KG1 (cell line): ENCODE results near the gene PTTG2.

Source experiments
- DNase-seq: peaks from one replicate; lab custom pipeline; 2025; lab: John Stamatoyannopoulos, UW

The PTTG2 gene

DNA sequence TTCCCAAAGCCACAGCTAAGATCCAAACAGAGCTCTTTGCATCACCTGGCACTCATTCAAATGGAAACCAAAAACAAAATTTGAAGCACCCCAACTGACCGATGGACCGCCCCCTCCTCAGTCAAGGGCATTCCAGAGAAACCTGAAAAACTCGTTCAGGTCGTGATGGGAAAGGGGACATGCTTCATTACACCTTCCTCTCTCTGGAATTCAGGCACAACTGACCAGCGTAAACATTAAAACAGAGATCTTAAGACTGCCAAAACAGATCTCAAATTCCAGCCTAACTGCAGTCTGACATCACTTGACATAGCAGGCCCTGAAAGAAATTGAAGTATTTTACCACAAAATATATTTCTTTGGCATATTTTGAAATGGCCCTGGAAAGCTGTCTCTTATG lies 28.5 kb downstream of the PTTG2 start:
- DNase-seq, result no peak

DNA sequence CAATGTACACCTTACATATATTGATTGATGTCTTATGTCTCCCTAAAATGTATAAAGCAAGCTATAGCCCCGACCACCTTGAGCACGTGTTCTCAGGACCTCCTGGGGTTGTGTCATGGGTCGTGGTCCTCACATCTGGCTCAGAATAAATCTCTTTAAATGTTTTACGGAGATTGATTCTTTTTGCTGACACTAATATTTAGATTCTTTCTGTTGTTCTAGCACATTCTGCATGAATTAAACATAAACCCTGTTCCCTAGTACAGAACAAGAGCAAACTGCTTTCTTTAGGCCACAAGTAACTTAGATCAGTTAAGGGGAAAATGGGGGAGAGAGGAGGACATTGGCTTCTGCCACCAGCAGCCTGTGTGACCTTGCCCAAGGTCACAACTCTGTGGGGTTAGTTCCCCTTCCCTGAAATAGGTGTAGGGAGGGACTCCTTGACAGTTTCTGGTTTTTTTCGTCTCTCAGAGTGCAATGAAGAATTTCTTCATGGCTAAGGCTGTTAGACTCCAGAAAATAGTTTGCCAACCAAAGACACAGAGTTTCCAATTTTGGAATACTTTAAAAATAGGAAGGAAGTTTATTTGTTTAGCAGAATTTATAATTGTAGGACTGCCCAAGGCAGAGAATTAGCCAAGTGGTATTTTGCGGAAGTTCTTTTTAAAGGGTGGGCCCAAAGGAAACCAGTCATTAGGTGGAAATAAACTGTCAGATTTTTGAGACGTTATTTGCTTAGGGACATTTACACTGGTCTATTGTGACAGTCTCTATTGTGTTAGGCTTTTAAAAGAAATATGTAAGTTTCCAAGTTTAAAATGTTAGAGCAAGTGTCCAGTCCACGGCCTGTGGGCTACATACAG lies 29.4 kb downstream of the PTTG2 start:
- DNase-seq, result peak; percentile 34

DNA sequence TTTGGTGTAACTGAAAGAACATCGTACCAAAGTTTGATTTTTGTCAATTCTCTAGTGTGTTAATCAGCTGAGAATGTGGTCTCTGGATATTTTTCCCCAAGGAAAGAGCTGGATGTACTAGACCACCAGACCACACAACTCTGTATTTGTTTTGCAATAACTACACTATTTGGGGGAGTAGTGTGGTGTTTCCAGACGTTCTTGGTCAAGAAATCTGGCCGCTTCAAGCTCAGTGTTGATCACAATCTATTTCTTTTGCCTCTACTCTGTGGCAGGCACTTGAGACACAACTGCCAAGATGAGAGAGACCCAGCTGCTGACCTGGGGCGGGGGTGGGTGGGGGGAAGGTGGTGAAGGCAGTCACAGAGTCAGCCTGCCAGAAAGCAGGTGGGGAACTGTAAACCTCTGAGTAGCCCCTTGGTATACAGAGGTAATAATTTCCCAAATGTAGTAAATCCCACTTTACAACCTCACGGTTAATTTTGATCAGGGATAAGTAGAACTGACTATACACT lies 30.6 kb downstream of the PTTG2 start:
- no peak for DNase-seq

DNA sequence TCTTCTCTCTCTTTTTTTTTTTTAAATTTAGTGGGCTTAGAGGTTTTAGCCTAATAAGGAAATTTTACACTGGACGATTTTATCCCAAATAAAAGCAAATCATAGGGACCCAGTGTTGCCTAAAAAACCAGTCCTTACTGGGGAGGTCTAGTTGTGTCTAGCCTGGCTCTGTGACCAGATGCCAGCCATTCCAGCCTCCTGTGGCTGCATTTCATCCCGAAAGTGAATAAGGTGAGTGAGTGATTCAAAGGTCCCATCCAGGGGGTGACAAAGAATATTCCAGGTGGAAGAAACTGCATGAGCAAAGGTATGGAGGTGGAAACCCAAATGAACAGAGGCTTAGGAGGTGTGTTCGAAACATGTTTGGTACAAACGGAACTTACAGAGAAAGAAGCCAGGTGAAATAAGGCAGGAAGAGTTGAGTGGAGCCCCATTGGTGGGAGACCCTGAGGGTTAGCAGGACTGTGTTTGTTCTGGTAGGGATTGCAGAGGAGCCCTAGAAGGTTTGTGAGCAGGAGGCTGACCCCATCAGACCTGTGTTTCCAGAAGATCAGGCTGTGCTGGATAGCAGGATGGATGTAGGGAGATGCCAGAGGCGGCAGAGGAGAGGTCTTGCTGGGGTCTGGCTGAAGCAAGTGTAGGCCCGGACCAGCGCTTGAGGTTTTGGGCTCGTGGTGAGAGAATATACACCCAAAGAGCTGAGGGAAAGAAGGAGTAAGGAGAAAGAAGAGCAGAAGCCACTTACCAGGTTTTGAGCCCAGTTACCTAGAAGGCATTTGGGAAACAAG lies 31.6 kb downstream of the PTTG2 start:
- DNase-seq, result no peak

DNA sequence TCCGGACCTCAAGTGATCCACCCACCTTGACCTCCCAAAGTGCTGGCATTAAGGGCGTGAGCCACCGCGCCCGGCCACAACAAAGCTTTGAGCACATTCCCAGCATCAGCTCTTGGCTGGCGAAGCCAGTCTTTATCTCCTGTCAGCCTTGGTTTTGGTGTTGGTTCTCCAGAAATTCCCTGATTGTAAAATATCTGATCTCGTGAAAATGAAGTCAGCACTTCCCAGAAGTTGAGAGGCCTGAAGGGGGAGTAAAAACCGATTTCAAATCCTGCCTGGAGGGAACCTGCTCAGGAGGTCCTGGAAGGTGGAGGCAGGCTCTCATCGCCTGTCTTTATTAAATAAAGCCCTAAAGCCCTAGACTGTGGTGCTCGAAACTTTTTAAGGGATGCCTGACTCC lies 33.6 kb downstream of the PTTG2 start:
- no peak for DNase-seq

DNA sequence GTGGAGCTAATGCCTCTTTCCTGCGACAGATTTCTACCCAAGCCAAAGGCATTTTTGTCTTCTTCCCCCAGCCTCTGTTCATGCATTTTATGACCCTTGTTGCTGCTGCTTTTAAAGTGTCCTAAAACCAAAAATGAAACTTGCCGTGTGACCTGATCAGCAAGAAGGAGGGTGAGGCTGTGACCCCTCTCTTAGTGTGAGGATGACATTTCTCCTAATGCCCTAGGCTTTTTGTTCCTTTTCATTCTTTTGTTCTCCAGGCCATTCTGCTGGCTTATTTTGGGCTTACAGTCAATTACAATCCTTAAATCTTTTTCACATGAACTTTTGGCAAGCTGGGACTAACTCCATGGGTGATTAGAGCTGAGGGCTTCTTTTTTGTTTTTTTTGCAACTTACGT lies 34.4 kb downstream of the PTTG2 start:
- no peak for DNase-seq

- no peak for DNase-seq
Measured at GRCh38 chr4:37995299-37995821, 35.2 kb downstream of the PTTG2 start.

GRCh38 chr4:37995981-37996775 lies 36.0 kb downstream of the PTTG2 start:
- DNase-seq, result no peak

GRCh38 chr4:37998226-37998625 lies 38.0 kb downstream of the PTTG2 start:
- DNase-seq, result no peak

DNA sequence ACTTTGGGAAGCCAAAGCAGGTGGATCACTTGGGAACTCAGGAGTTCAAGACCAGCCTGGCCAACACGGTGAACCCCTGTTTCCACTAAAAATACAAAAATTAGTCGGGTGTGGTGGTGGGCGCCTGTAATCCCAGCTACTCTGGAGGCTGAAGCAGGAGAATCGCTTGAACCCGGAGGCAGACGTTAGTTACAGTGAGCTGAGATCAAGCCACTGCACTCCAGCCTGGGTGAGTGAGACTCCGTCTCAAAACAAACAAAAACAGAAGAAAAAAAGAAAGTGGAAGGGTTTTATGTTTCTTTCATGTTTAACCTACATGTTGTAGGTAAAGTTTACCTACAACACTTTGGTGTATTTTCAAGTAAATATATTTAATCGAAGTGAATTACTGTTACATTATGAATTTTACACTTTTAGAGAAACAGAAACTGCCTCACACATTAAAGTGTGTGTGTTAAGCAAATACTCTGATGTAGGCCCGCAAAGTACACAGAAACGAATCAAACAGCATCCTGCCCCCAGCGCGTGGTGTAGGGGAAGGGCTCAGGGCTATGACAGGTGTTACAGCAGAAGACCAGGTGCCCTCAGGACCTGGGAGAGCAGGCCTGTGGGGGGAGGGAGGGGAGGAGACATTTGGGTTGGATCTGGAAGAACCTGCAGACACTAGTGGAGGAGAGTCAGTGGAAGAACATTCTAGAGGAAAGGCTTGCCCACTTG lies 39.0 kb downstream of the PTTG2 start:
- no peak for DNase-seq

DNA sequence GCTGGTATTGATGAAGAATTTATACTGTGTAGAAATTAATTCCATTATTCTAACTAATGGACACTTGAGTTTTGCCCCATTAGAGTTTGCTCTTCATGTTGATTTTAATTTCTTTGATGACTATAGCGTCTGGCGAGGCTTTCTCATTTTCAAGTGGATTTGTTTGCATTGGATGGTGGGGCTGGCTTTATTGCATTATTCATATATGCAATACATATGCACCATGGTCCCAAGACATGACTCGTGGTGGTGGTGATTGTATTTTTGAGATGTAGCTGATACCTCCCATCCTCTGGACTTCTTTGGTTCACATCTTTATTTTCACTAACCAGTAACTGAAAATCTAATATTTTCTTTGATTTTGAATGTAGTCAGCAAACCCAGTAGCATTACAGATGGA lies 39.8 kb downstream of the PTTG2 start:
- no peak for DNase-seq

DNA sequence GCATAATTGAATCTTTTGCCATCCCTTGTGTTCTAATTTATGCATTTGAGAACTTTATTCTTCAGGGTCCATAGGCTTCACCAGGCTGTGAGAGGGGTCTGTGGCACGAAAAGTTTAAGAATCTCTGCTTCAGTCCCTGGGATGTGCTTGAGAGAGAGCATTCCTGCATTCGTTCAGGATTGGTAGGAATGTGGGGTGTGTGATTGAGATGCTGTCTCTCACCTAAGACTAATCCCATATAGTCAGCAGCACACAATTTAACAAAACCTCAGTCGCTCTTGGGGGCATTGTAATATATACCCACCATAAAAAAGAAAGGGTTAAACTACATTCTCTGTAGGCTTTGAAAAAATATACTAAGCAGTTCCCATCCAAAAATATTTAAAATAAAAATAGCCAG lies 41.7 kb downstream of the PTTG2 start:
- no peak for DNase-seq

DNA sequence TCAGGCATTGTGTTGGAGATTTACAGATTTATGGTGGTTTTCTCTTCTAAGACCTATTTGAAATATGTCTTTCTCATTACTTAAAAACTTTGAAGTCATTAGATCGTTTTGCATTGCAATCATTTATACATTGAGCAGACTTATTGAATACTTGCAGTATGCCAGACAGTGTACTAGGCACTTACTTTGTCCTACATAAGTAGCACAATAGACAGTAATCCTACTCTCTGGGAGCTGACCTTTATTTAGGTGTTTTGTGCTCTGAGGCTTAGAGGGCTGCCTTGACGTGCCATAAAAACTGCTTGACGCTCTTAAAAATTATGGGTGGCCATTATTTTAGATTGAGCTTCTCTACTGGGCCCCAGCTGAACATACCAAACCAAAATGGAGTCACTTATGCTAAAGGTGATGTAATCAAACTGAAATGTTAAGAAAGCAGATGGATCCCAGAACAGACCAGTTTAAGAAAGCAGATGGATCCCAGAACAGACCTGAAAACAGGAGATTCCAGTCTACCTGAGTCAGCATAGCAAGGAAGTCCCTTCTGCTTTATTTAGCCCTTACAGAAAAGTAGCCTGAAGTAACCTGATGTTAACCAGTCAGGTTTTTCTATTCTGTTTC lies 42.4 kb downstream of the PTTG2 start:
- no peak for DNase-seq

DNA sequence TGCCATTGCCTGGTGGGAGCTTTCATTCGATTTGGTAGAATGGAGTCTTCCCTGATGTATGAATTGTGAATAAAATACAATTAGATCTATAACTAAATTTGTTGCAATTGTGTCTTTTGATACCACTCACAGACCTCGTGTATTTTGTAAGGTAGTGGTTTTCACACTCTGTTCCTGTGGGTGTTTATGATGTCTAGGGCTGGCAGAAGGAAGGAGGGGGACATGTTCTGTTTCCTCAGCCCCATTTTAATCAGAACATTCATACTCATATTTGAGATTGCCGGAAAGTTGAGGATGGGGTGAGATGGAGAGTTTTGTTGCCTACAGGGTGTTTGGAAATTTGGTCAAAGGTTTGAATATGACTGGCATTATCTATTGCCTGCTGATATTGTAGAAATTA lies 42.9 kb downstream of the PTTG2 start:
- no peak for DNase-seq

DNA sequence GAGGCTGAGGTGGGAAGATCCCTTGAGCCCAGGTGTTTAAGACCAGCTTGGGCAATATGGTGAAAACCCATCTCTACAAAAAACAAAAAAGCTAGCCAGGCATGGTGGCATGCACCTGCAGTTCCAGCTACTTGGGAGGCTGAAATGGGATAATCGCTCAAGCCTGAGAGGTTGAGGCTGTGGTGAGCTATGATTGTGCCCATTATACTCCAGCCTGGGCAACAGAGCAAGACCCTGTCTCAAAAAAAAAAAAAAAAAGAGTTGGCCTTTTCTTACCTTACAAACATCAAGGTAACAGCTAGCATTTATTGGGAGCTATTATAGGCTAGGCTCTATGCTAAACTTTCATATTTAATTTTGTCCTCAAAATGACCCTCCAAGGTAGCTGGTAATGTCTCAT lies 43.4 kb downstream of the PTTG2 start:
- no peak for DNase-seq

GRCh38 chr4:38004062-38004461 lies 43.9 kb downstream of the PTTG2 start:
- no peak for DNase-seq

GRCh38 chr4:38004887-38005286 lies 44.7 kb downstream of the PTTG2 start:
- DNase-seq, result no peak

DNA sequence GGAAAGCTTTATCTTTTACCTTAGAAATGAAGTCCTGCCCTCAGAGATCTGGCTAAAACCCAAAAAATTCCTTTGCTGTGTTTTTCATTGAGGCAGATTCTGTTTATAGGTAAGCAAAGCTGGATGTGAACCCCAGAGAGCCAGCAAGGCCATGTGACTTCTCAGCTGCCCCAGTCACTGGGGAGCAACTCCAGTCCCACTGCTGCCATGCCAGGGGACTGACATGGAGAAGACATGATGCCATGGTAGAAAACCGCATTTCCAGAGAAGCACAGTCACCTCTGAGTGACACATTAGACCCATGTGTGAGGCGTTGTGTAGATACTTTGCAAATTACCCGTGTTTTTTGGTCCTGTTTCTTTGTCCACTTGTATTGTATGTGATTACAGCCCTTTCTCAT lies 45.4 kb downstream of the PTTG2 start:
- DNase-seq, result no peak

DNA sequence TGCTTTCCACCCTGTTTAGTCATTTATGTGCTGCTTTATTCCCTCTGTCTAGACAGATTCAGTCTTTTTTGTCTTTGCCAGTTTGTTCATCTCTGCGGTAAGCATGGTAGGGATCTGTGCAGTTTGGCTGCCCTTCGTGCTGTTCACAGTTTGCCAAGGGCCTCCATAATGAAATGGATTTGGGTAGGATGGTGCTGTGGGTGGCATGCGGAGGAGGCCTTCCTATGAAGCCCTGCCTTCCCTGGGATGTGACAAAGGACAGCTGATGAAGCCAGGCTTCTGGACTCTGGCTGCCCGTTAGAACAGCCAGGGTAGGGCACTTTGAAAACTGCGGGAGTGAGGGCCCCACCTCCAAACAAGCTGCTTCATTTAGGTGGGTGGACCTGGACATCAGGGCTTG lies 47.4 kb downstream of the PTTG2 start:
- no peak for DNase-seq

- no peak for DNase-seq
Measured at GRCh38 chr4:38008571-38009021, 48.4 kb downstream of the PTTG2 start.

DNA sequence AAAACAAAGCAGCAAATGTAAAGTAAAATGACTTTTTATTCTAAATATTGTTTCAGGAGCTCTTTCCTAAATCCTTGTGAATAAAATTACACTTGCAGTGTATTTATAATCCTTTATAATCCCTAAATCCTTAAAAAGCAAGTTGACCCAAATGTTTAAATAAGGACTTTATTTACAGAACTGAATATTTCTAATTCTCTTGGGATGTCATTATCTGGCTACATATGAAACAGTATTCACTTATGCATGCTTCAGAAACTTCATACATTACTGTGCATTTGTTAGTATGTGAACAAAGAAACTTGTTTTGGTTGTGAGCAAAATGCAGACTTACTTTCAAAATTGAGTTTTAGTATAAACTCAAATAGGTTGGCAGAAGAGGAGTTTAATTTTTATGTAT lies 49.2 kb downstream of the PTTG2 start:
- no peak for DNase-seq
